LNCAP (cell line): ENCODE results near the gene DIP2A.

Experiments used
- CTCF ChIP-seq: fragments of 450-650 bp; IDR thresholded peaks from 2 replicates; pipeline ENCODE4 v1.5.1; 2017; ENCODE audit warnings: mild to moderate bottlenecking

DIP2A gene

GRCh38 chr21:46515109-46515508, 56.4 kb downstream of the DIP2A start:
- no peak for TF ChIP-seq CTCF

- no peak for TF ChIP-seq CTCF
These were observed 57.4 kb downstream of the DIP2A start for GRCh38 chr21:46516068-46516467.

GRCh38 chr21:46517361-46517760, 58.7 kb downstream of the DIP2A start:
- no peak for TF ChIP-seq CTCF

GRCh38 chr21:46518983-46519583, 60.4 kb downstream of the DIP2A start:
- TF ChIP-seq CTCF = no peak

- no peak for TF ChIP-seq CTCF
These were observed 69.1 kb downstream of the DIP2A start for GRCh38 chr21:46527801-46528200.

GRCh38 chr21:46532080-46532479, 73.4 kb downstream of the DIP2A start:
- no peak for TF ChIP-seq CTCF

- TF ChIP-seq CTCF = no peak
These were observed 78.3 kb downstream of the DIP2A start for GRCh38 chr21:46537026-46537425.

- TF ChIP-seq CTCF = no peak
These were observed 79.6 kb downstream of the DIP2A start for GRCh38 chr21:46538262-46538661.
